ENCODE data around the gene FAM120B.
"Not testable (repeated sequence)": the region's sequence is repeated elsewhere in the genome, so short reads cannot be mapped to it uniquely, and the experiment has no call there.

The FAM120B gene, protein sequence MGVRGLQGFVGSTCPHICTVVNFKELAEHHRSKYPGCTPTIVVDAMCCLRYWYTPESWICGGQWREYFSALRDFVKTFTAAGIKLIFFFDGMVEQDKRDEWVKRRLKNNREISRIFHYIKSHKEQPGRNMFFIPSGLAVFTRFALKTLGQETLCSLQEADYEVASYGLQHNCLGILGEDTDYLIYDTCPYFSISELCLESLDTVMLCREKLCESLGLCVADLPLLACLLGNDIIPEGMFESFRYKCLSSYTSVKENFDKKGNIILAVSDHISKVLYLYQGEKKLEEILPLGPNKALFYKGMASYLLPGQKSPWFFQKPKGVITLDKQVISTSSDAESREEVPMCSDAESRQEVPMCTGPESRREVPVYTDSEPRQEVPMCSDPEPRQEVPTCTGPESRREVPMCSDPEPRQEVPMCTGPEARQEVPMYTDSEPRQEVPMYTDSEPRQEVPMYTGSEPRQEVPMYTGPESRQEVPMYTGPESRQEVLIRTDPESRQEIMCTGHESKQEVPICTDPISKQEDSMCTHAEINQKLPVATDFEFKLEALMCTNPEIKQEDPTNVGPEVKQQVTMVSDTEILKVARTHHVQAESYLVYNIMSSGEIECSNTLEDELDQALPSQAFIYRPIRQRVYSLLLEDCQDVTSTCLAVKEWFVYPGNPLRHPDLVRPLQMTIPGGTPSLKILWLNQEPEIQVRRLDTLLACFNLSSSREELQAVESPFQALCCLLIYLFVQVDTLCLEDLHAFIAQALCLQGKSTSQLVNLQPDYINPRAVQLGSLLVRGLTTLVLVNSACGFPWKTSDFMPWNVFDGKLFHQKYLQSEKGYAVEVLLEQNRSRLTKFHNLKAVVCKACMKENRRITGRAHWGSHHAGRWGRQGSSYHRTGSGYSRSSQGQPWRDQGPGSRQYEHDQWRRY

DNA sequence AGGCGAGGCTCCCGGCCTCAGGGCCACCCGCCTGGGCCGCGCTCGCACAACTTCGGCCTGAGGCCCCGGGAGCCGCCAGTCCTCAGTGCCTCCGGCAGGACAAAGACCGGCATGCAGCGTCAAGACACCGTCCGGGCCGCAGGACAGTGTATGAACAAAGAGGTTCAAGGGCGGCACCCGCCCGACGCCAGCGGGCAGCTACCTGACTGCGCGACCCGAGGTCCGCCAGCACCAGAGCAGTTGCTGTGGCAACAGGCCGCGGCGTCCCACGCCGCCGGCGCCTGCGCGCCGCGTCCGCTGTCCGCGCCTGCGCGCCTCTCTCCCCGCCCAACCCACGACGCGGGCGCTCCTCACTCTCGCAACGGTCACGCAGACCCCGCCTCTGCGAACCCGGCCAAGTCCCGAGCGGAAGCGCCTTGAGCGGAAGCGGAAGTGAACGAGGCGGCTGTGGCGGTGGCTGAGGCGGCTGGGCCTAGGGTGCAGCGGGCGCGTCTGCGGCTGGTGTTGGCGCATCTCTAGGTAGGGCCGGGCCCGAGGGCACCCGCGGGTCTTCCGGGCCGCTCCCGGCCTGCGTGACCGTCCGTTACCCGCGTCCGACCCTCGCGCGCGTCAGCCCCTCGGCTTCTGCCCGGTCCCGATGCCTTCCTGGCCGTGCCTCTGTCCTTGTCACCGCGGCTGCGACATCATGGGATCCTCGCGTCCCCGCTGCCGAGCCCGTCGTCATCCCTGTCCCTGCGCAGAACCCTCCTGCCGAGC lies at the start of gene FAM120B:
Gene FAM120B (plus strand): TSS at position 435 of the 756 bp plus-strand sequence. CDS start 10,633 bp downstream, outside the sequence.
- DNase-seq (ENCODE audit: low read depth in 3 of 3, low spot score in 1 of 3) = peak; percentile 89 to 92 (median 89)

DNA sequence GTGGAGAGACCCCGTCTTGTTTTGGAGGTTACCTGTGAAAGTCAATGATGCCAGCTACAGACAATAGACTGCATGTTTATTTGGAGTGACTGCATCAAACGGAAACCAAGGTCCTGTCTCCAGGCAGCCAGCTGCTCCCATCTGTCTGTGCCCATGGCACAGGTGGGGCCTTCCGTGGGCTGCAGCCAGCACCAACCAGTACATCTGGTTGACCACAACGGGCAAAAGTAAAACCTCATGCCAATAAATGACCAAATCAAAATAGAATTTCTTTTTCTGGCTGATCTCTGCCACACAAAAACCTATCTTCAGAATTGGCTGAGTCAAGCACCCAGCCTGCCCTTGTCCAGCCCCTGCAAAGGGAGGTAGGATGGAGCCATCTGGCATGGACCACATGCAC lies 49.2 kb upstream of the FAM120B start:
- no peak for DNase-seq (ENCODE audit: low read depth in 3 of 3, low spot score in 1 of 3)

DNA sequence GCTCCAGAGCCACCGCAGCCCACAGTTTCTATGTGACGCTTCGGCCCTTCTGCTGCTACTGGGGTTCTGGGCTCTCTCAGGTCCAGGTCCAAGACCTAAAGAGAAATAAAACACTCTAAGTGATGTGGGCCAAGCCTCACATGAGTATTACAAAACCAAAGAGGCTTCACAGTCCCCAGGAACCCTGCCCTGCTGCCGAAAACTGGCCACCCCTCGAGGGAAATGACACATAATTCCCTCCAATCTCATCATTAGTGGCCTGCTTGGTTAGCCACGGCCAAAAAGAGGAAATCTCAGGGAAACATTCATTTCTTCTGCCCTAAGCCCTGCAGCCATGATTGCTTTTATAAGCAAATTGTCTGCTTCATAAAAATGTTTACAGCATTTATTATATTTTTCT lies 48.2 kb upstream of the FAM120B start:
- DNase-seq (ENCODE audit: low read depth in 3 of 3, low spot score in 1 of 3) = no peak

DNA sequence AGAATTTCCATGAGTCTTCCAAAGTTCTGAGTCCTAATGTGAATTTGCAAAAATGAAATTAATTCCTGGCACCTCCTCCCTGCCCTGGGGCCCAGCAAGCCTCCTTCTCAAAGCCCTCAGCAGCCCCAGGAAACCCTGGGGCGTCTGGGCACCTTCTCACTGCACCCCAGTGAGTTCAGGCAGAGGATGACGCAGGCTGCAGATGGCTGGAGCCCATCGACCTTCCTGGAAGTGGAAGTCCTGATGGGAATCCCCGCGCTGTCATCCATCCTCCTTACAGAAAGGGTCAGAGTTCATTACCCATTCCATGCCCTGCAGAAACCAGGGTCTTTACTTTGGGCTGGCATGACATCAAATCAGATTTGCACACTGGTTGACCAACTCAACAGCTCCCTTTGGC lies 47.3 kb upstream of the FAM120B start:
- no peak for DNase-seq (ENCODE audit: low read depth in 3 of 3, low spot score in 1 of 3)

DNA sequence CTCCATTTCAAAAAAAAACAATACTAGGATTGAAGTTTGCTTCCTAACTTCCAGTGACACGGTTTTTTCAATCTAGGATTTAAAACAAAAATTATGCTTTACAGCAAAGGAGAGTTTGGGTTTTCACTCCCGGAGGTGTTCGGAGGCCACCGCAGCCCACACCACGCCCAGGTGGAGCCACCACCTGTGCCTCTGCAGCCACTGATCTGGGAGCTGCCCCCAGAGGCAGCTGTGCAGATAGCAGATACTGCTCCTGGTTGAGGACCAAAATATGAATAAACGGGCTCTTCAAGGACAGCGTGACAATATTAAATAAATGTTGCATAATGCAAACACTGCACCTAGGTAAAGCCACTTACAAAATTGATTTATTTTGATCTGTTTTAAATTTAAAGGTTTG lies 45.9 kb upstream of the FAM120B start:
- DNase-seq (ENCODE audit: low read depth in 3 of 3, low spot score in 1 of 3) = no peak

DNA sequence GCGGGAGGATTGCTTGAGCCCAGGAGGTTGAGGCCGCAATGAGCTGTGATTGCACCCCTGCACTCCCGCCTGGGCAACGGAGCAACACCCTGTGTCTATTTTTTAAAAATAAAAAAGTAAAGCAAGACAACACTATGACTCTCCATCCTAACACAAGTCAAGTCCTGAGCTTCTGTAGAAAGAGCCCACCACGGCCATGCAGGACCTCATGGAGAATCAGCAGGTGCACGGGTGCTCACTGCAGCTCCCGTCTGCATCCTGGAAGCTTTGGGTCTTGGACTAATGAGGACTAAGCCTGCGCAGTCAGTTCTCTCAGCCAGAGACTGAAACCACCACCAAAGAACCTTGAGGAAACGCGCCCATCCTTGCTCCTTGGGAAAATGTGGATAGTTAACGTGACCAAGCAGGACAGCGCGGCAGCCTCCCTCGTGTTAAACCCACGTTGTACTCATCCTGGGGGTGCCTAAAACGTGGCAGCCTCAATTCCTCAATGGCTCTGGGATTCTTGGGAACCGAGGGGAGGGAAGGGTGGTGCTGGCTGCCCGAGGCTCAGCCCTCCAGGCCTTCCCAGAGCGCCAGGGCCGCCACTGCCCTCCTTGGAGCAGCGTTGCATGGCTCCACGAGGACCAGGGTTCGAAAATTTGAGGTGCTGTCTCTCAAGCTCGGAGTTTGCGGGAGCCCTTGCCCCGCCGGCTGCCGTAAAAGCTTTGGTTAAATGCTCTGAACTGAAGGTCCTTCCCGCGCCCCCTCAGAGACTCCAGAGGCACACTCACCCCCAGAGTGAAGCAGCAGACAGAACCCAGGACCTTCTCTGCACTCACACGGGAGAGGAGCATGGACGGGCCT lies 44.7 kb upstream of the FAM120B start:
- DNase-seq (ENCODE audit: low read depth in 3 of 3, low spot score in 1 of 3) = no peak

DNA sequence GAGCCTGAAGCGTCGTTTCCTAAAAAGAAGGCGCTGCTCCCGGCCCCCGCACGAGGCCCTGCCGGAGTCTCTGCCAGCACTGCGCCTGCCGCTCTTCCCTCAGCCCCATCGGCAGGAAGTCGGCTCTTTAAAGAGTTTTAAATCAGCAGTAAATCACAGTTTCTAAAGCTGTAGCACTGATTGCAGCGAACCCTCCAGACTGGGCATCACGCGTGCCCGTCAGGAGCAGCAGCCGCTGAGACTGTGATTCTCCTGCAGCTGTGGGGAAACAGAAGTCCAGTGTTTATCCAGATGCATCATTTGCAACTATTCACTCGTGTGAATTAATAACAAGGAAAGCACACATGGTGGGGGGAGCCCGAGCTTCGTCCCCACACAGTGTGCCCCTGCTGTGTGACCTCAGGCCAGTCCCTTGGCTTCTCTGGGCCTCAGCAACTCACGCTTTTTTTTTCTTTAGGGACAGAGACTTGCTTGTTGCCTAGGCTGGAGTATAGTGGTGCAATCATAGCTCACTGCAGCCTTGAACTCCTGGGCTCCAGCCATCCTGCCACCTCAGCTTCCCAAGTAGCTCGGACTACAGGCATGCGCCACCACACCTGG lies 44.0 kb upstream of the FAM120B start:
- DNase-seq (ENCODE audit: low read depth in 3 of 3, low spot score in 1 of 3) = no peak

DNA sequence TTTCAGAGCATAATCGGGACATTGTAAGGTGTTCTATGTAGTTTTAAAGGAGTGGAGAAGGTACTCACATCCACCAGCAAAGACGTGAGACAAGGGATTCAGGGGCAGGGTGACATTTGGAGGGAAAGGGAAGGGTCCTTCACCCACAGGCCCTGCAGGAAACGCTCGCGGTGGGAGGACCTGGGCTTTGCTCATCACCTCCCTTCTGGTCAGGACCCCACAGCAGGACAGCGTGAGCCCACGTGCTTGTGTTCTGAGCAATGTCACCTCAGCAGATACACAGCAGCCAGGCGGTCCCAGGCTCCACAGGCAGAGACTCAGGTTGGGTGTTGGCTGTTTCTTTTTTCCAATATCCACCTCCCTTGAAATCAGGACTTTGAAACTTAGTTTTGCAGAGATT lies 43.1 kb upstream of the FAM120B start:
- no peak for DNase-seq (ENCODE audit: low read depth in 3 of 3, low spot score in 1 of 3)

DNA sequence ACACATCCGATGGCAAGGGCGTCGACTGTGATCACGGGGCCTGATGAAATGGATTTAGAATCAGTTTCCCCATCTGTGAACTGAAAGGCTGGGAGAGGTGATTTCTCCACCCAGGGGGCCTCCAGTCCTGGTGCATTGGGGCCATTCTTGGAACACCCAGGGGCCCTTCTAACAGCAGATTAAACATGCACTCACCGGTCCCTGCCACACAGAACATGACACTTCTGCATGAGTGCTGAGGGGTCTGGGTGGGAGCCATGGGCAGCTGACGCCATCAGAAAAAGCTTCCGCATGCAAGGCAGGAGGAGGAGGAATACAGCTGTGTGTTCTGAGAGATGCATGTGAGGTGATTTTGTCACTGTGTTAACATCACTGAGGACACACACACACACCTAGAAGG lies 42.5 kb upstream of the FAM120B start:
- no peak for DNase-seq (ENCODE audit: low read depth in 3 of 3, low spot score in 1 of 3)

DNA sequence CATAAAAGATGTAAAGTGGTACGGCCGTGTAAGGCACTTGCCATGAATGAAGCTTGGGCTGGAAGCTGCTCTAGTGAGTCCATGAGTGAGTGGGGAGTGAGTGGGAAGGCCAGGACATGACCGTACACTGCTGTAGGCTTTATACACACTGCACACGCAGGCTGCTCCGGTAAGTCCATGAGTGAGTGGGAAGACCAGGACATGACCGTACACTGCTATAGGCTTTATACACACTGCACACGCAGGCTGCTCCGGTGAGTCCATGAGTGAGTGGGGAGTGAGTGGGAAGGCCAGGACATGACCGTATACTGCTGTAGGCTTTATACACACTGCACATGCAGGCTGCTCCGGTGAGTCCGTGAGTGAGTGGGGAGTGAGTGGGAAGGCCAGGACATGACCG lies 41.9 kb upstream of the FAM120B start:
- not testable (repeated sequence) for DNase-seq (ENCODE audit: low read depth in 3 of 3, low spot score in 1 of 3)

DNA sequence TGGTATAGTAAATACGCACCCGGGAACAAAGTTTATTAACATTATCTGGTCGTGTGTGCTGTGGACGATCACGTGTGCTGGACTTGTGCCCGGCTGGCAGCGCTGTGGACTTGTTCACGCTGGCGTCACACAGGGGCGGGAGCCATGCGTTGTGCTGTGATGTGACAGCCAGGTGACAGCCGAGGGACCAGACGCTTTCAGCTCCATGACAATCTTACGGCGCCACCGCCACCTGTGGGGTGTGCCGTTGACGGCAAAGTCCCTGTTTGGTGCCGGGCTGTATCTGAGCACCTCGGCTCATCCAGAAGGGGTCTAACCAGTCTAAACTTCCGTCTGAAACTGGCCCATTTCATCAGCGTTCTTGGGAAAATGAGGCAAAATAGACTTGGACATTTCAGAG lies 40.9 kb upstream of the FAM120B start:
- DNase-seq (ENCODE audit: low read depth in 3 of 3, low spot score in 1 of 3) = no peak

DNA sequence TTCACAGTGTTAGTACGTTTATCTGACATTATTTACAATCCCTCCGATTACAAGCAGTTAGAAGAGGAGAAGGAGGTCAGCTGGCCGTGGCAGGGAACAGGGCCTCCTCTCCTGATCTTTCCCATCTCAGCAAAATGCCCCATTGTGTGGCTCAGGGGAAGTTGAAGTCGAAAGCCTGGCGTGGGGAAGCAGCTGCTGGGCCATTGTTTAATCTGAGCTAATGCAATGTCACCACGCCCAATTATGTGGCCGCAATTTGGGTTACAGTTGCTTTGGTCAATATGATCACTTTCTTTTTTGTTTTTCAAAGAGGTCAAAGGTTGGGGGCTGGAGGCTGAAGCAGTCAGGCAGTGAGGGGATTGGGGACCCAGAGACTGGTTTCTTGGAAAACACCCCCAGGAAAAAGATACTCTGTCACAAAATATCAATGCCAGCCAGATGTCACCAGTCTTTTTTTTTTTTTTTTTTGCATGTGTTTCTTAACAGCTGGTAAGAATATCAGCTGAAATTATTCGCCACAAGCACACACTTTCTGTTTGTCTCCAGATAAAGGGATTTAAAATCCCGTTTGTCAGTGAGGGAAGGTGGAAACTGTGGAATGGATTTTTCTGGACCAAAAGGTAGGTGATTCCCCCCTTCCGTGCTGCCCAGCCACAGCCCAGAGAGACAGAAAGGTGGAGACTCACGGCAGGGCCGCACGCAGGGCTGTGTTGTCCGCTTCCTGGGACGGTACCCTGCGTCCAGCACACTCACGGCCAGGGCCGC lies 40.3 kb upstream of the FAM120B start:
- DNase-seq (ENCODE audit: low read depth in 3 of 3, low spot score in 1 of 3) = no peak

DNA sequence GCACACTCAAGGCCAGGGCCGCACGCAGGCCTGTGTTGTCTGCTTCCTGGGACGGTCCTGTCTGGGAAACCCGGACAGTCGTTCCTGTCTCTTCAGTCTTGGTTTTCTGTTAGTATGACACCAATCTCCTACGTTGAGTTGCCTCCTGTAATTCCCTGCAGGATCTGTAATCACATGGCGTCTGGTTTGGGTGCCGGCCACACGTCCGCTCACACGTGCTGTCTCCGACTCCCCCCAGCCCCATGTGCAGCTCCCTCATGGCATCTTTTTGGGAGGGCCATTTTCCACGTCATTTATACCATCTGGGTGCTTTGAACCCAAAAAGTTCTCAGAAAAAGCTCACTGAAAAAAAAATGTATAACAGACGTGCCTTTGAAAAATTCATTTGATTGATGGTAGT lies 38.9 kb upstream of the FAM120B start:
- DNase-seq (ENCODE audit: low read depth in 3 of 3, low spot score in 1 of 3) = no peak

DNA sequence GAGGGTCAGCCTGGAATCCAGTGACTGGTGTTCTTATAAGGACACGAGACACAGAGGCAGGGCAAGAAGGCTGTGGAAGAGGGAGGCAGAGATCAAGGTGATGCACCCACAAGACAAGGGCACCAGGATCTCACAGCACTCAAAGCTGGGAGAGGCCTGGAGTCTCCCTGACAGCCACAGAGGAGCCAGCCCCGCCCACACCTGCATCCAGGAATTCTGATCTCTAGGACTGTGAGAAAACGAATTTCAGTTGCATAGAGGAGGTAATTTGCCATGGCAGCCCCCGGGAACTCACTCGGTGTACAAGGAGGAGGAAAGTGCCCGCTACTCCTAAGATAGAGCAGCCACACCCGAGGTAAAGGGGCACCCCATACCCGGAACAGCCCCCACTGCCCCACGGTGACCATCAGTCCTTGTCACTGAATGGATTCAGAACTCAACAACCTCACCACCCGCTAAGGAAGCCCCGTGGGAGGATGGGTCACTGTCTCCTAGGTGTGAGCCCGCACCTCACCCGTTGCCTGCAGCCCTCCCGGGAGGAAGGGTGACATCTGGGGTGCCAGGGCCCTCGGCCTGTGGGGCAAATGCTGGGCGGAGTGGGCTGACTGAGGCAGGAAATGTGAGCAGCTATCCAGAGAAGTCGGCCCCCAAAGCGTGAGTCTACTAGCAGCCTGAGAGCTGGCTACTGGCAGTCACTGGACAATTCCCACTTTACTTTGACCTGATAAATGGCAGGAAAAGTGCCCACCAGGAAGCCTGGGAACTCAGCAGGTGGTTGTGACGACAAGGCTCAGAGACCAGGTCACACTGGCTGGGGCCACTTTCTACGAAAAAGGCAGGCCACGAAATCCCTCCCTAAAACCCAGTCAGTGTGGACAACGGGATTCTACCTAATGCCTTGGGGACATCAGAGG lies 38.1 kb upstream of the FAM120B start:
- no peak for DNase-seq (ENCODE audit: low read depth in 3 of 3, low spot score in 1 of 3)

DNA sequence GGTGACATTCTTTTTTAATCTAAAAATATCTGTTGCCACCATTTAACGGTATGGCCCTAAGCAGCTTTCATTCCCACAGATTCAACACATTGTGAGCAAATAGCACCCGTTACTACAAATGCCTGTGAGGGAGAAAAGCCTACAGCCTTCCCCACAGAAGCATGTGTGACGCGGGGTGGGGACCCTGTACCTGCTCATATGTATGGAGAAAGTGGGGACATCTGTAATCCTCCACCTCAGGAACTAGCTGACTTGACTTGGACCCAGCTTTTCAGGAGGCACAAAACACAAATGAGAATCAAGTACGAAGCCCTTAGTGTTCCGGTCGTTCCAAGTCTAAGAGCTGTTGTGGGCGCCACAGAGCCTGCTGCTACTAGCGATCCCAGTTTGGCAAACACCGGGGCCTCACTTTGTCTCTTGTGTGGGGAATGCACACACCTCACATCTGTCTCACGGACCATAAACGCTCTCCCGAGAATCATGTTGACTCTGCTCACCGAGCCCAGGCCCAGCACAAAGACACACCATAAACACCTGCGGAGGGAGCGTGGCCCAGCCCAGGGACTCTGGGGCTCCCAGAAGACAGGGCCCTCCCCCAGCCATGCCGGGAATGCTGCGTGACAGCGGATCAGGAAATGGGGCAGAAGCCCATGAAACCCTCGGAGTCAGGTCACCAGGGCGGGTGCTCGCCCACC lies 37.3 kb upstream of the FAM120B start:
- DNase-seq (ENCODE audit: low read depth in 3 of 3, low spot score in 1 of 3) = no peak

DNA sequence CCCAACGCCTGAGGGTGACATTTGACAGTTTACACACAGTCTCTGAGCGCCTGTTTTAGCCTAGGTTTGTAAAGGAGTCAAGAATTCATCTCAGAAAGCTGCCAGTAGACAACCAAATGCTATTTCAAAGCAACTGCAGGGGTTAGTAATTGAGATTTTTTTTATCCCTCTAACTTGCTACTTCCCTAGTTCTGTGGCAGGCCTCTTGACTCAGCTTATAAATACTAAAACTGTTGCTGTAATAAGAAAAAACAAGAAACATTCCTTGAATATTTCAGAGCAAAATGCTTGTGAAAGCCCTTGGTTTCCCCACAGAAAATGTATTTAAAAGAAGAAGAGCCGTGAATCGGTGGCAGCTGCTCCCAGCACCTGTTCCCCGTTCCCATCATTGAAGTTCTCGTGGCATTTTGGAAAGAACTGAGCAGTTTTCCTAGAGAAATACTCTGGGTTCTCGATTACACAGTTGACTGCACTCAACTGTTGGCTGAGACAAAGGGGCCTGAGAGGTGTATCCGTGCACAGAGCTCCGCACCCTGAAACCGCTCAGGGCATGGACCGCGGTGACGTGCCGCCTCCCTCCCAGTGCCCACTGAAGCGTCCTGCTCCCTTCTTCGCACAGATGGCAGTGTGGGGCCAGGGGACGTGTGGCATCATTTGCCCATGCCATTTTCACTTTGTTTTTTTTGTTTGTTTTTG lies 36.6 kb upstream of the FAM120B start:
- no peak for DNase-seq (ENCODE audit: low read depth in 3 of 3, low spot score in 1 of 3)

DNA sequence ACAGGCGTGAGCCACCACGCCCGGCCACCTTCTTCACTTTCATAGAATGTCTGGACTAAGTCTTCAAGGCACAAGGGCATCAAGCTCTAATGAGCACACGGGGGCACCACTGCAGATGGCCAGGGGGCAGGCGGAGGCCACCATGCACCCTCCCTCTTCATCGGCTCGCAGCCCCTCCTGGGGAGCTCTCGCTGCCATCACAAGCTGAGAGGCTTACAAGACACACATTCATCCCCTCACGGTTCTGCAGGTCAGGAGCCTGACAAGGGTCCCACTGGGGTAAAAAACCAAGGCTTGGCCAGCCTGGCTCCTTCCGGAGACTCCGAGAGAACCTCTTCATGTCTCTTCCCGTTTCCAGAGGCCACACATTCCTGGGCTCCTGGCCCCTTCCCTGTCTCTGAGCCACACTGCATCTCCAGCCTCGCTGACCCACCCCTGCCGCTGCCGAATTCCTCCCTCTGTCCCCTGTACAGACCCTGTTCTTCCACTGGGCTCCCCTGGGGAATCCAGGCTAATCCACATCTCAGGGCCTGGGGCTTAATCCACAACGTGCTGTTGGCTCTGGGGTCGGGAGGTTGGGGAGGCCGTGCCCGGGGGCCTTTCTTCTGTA lies 35.5 kb upstream of the FAM120B start:
- no peak for DNase-seq (ENCODE audit: low read depth in 3 of 3, low spot score in 1 of 3)

All from stimulated activated CD4-positive, alpha-beta T cell treated with anti-CD3 and anti-CD28 coated beads, TNF-alpha, amount 100 ng/mL, for 1 hour (primary cell).